ENCODE results near the gene SIGLEC10. TPM values are rescaled to one million over a fixed set of nuclear protein-coding genes. Genes with fewer than 3 reads are reported as not detected.

SIGLEC10 gene
- total and polyA plus RNA-seq, 9 of the 15 experiments (the other 6 are each of a cell fraction or from before 2014, with no cell fraction given), result 0.10 to 1.8 (median 0.82) TPM

DNA sequence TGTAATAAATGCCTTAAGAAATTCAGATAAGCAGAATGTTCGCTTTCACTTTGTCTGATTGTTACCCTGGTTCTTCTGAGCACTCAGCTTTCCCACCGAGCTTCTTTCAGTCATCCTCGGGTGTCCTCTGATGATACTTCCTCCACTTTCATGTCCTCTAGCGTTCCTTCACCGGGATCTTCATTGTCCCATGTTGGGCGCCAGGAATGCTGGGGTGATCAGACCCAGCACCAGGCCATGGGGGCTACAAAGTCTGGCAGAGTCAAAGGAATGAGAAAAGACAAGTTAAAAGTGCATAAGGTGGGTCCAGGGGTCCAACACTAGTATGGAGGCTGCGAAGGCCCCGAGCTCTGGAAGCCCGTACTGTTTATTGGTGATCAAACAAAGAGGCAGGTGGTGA is 15.3 kb downstream of the SIGLEC10 start:
- no peak overlapping the region for H3K4me3 ChIP-seq
- no TSS peak for BruUV-seq (replicated peaks)
- in situ Hi-C loops (cut with MboI) (no loop called here), intact Hi-C loops (cut with micrococcal nuclease) (no loop called here)
- ChIA-PET CTCF (ENCODE audit: low intra/inter-chr PET ratio) (no interaction called here), POLR2A (no interaction called here)
- no peaks in the 10 kb centered on the region for H3K9me1 ChIP-seq (ENCODE audit: control insufficient read depth, insufficient read depth, low read length)
- H2AFZ ChIP-seq (ENCODE audit: low read depth, low read length), result no peak overlapping the region
- H3K9me3 ChIP-seq (replicated peaks; ENCODE audit: control insufficient read depth, insufficient read depth, low read depth, low read length), result peaks cover 13% of the 10 kb centered on the region
- no peaks in the 10 kb centered on the region for H4K20me1 ChIP-seq (replicated peaks; ENCODE audit: control insufficient read depth, insufficient read depth, low read length)
- DNase-seq (ENCODE audit: extremely low read depth in 1 of 4, low spot score in 3 of 4) (no peak), ATAC-seq (no peak), FAIRE-seq (no peak)
- no peak overlapping the region for H3K4me2 ChIP-seq (ENCODE audit: insufficient read depth, low read length)
- no peaks in the 10 kb centered on the region for H3K27me3 ChIP-seq (ENCODE audit: control insufficient read depth in 2 of 2, insufficient read depth in 2 of 2, low read length in 2 of 2)
- 63% methylated on average over 9 of the region's 9 CpGs for WGBS (ENCODE audit: insufficient coverage, low coverage, missing lambda C conversion rate)
- peaks cover 4% of the 10 kb centered on the region for H3K36me3 ChIP-seq (ENCODE audit: control insufficient read depth, insufficient read depth, low read length)
- no peak overlapping the region for H3K27ac ChIP-seq (ENCODE audit: extremely low read depth, low read depth, low read length)
- H3K4me1 ChIP-seq (replicated peaks in 1 of 2; ENCODE audit: control insufficient read depth in 2 of 2, insufficient read depth in 2 of 2, low read length in 2 of 2), result peaks cover 0 to 5% of the 10 kb centered on the region in 2 experiments; a peak in 2 of 5 replicates
- no peaks in the 10 kb centered on the region for H3K79me2 ChIP-seq (ENCODE audit: control insufficient read depth, insufficient read depth, low read length)
- TF ChIP-seq, protein P1, sequence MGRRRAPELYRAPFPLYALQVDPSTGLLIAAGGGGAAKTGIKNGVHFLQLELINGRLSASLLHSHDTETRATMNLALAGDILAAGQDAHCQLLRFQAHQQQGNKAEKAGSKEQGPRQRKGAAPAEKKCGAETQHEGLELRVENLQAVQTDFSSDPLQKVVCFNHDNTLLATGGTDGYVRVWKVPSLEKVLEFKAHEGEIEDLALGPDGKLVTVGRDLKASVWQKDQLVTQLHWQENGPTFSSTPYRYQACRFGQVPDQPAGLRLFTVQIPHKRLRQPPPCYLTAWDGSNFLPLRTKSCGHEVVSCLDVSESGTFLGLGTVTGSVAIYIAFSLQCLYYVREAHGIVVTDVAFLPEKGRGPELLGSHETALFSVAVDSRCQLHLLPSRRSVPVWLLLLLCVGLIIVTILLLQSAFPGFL (CRISPR knock-in tag; IDR thresholded peaks at IDR 0.05), result no peak
- TF ChIP-seq HOXB6 (CRISPR knock-in tag; IDR thresholded peaks at IDR 0.05; ENCODE audit: borderline replicate concordance), result no peak
- TF ChIP-seq PYGO2 (tag; IDR thresholded peaks at IDR 0.05), result no peak
- no peak for TF ChIP-seq TFAM (CRISPR knock-in tag; conservative IDR thresholded peaks at IDR 0.05)
- no peak for TF ChIP-seq ZC3H11A (IDR thresholded peaks at IDR 0.05; ENCODE audit: low read depth, low read length)
- TF ChIP-seq POLR2AphosphoS2 (IDR thresholded peaks at IDR 0.05; ENCODE audit: low read length), result no peak
- no peak for TF ChIP-seq ZKSCAN3 (CRISPR knock-in tag; IDR thresholded peaks at IDR 0.05)
- TF ChIP-seq, protein P2, sequence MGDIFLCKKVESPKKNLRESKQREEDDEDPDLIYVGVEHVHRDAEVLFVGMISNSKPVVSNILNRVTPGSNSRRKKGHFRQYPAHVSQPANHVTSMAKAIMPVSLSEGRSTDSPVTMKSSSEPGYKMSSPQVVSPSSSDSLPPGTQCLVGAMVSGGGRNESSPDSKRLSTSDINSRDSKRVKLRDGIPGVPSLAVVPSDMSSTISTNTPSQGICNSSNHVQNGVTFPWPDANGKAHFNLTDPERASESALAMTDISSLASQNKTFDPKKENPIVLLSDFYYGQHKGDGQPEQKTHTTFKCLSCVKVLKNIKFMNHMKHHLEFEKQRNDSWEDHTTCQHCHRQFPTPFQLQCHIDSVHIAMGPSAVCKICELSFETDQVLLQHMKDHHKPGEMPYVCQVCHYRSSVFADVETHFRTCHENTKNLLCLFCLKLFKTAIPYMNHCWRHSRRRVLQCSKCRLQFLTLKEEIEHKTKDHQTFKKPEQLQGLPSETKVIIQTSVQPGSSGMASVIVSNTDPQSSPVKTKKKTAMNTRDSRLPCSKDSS (IDR thresholded peaks at IDR 0.05; ENCODE audit: low read depth, partially characterized antibody), result peak; percentile 75
- TF ChIP-seq TAF1 (IDR thresholded peaks at IDR 0.05; ENCODE audit: control insufficient read depth, extremely low read depth, insufficient read depth, low read length, severe bottlenecking), result no peak
- peak; percentile 71 to 86 for TF ChIP-seq CBX3 (IDR thresholded peaks at IDR 0.05; ENCODE audit: borderline replicate concordance in 1 of 2, low read length in 2 of 2)
- TF ChIP-seq ZNF76 (CRISPR knock-in tag; IDR thresholded peaks at IDR 0.05; ENCODE audit: borderline replicate concordance), result no peak
- TF ChIP-seq STAT5B (CRISPR knock-in tag; IDR thresholded peaks at IDR 0.05), result no peak
- no peak for TF ChIP-seq PURB (CRISPR knock-in tag; IDR thresholded peaks at IDR 0.05; ENCODE audit: low read depth)
- TF ChIP-seq CBX1 (IDR thresholded peaks at IDR 0.05; ENCODE audit: low read depth), result peak; percentile 77; the same call in 1 of the 2 replicates
- TF ChIP-seq ZBTB8A (IDR thresholded peaks at IDR 0.05; ENCODE audit: partially characterized antibody), result no peak
- TF ChIP-seq TRIM24 (IDR thresholded peaks at IDR 0.05), result peak; percentile 21 to 58; a peak in 1 of 4 replicates
- TF ChIP-seq CBX5 (IDR thresholded peaks at IDR 0.05; ENCODE audit: borderline replicate concordance, low read depth), result peak; percentile 91
- TF ChIP-seq TRIM28 (IDR thresholded peaks at IDR 0.05), result peak; percentile 94
- TF ChIP-seq CBFA2T2 (conservative IDR thresholded peaks at IDR 0.05), result no peak
- no peak overlapping the region for H3K9ac ChIP-seq (ENCODE audit: insufficient read depth in 1 of 2, low read depth in 2 of 2, low read length in 2 of 2)

All from K562 (cell line).